Uterus (tissue), 4 donors: ENCODE results near the gene TSHZ2. TPM values are rescaled to one million over a fixed set of nuclear protein-coding genes. Genes with fewer than 3 reads are reported as not detected.

Experiments
- DNase-seq, 2 donors: peaks; one replicate each; pipeline ENCODE4 v3.0.0-alpha.2; 2019 to 2020
- H3K27ac ChIP-seq, 2 donors: fragments of 200-600 bp; sonication (generic); 1 replicate in 1 of 2; 2 replicates in 1 of 2; pipeline ENCODE4 v1.5.1; 2016 to 2018
- H3K27me3 ChIP-seq, 2 donors: fragments of 200-600 bp; sonication (generic); one replicate each; pipeline ENCODE4 v1.5.1; 2018 to 2019; ENCODE audit warnings: control low read depth in 1 of 2
- H3K36me3 ChIP-seq, 2 donors: fragments of 200-600 bp; sonication (generic); one replicate each; pipeline ENCODE4 v1.5.1; 2019; ENCODE audit warnings: control low read depth in 1 of 2
- H3K4me1 ChIP-seq, 2 donors: fragments of 200-600 bp; sonication (generic); one replicate each; pipeline ENCODE4 v1.5.1; 2018 to 2019; ENCODE audit warnings: control low read depth in 1 of 2
- H3K4me3 ChIP-seq, 2 donors: fragments of 200-600 bp; sonication (generic); 1 replicate in 1 of 2; 2 replicates in 1 of 2; pipeline ENCODE4 v1.5.1; 2018 to 2019; ENCODE audit warnings: mild to moderate bottlenecking in 1 of 2
- H3K9me3 ChIP-seq, 2 donors: fragments of 200-600 bp; sonication (generic); one replicate each; pipeline ENCODE4 v1.5.1; 2019; ENCODE audit warnings: control low read depth in 1 of 2
- CTCF ChIP-seq, 4 experiments: fragments of 200-600 bp in 2 of 4; fragments of 450-650 bp in 2 of 4; sonication (generic) in 2 of 4; IDR thresholded peaks; one replicate each; pipeline ENCODE4 v1.5.1; 2016 to 2019; ENCODE audit warnings: antibody characterized with exemption in 4 of 4, mild to moderate bottlenecking in 2 of 4, moderate library complexity in 1 of 4
- POLR2A ChIP-seq, 2 donors: fragments of 450-650 bp; IDR thresholded peaks; one replicate each; pipeline ENCODE4 v1.6.1; 2016; ENCODE audit warnings: antibody characterized with exemption in 2 of 2, mild to moderate bottlenecking in 1 of 2, moderate library complexity in 1 of 2
- intact Hi-C: fragments of 100-400 bp; cut with DNase I; formaldehyde crosslinking; loops from one replicate; pipeline ENCODE4 v1.15.1; 2023; ENCODE audit warnings: low total_unique reads
- total RNA-seq, 4 donors: library from RNA; depleted of rRNA in 3 of 4; stranded (reverse); fragments of >200 nt in 3 of 4; gene quantifications; one replicate each; pipeline versions ENCODE4 v1.1.0 to v1.2.4, GENCODE V29; 2014 to 2023
- donor health status: DM: yes; HTN: yes; CAD: no.

The TSHZ2 gene
- total RNA-seq, 4 donors from 2014 or later, result 22.0 to 50.1 (median 33.1) TPM

GRCh38 chr20:52981051-52981450 is 8.9 kb downstream of the TSHZ2 start:
- no peak overlapping the region for H3K27ac ChIP-seq
- TF ChIP-seq CTCF (IDR thresholded peaks at IDR 0.05), result no peak
- no peak for TF ChIP-seq POLR2A (IDR thresholded peaks at IDR 0.05)
- H3K27me3 ChIP-seq, result no peaks in the 10 kb centered on the region
- no peaks in the 10 kb centered on the region for H3K9me3 ChIP-seq
- intact Hi-C loops, result no loop called here
- DNase-seq, result no peak
- H3K4me3 ChIP-seq, result no peak overlapping the region
- no peaks in the 10 kb centered on the region for H3K4me1 ChIP-seq
- H3K36me3 ChIP-seq, result no peaks in the 10 kb centered on the region

GRCh38 chr20:52983726-52984450 is 11.7 kb downstream of the TSHZ2 start:
- Histone ChIP-seq H3K27me3 (no peaks in the 10 kb centered on the region), H3K9me3 (no peaks in the 10 kb centered on the region), H3K4me1 (no peaks in the 10 kb centered on the region), H3K4me3 (no peak overlapping the region), H3K27ac (no peak overlapping the region), H3K36me3 (no peaks in the 10 kb centered on the region)
- no peak for TF ChIP-seq CTCF (IDR thresholded peaks at IDR 0.05)
- TF ChIP-seq POLR2A (IDR thresholded peaks at IDR 0.05), result no peak
- intact Hi-C loops, result no loop called here
- DNase-seq, result no peak

DNA sequence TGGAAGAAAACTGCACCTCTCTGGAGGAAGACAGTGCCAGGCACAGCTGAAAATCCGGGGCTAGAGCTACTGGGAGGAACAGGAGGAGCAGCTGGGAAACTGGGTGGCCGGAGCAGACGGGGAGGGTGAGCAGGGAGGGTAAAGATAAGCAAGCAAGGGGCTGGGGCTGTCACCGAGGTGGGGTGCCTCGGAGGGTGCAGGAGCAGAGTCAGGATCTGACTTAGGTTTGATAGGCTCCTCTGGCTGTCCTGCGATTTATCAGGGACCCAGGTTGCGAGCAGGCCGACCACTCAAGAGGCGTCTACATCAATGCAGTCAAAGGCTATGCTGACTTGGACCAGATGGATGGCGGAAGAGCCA is 12.3 kb downstream of the TSHZ2 start:
- H3K4me1 ChIP-seq, result no peaks in the 10 kb centered on the region
- no peaks in the 10 kb centered on the region for H3K36me3 ChIP-seq
- no peak overlapping the region for H3K4me3 ChIP-seq
- TF ChIP-seq POLR2A (IDR thresholded peaks at IDR 0.05) (no peak), CTCF (IDR thresholded peaks at IDR 0.05) (no peak)
- no peaks in the 10 kb centered on the region for H3K9me3 ChIP-seq
- intact Hi-C loops, result no loop called here
- no peak for DNase-seq
- H3K27ac ChIP-seq, result no peak overlapping the region
- H3K27me3 ChIP-seq, result no peaks in the 10 kb centered on the region

GRCh38 chr20:52985687-52986086 is 13.5 kb downstream of the TSHZ2 start:
- DNase-seq, result no peak
- no peak for TF ChIP-seq CTCF (IDR thresholded peaks at IDR 0.05)
- TF ChIP-seq POLR2A (IDR thresholded peaks at IDR 0.05), result no peak
- Histone ChIP-seq H3K27me3 (no peaks in the 10 kb centered on the region), H3K4me1 (no peaks in the 10 kb centered on the region), H3K36me3 (no peaks in the 10 kb centered on the region), H3K27ac (no peak overlapping the region), H3K4me3 (no peak overlapping the region), H3K9me3 (no peaks in the 10 kb centered on the region)
- intact Hi-C loops, result no loop called here

GRCh38 chr20:52987295-52987694 is 15.1 kb downstream of the TSHZ2 start:
- TF ChIP-seq CTCF (IDR thresholded peaks at IDR 0.05) (no peak), POLR2A (IDR thresholded peaks at IDR 0.05) (no peak)
- H3K9me3 ChIP-seq, result no peaks in the 10 kb centered on the region
- no peaks in the 10 kb centered on the region for H3K27me3 ChIP-seq
- intact Hi-C loops, result no loop called here
- no peaks in the 10 kb centered on the region for H3K36me3 ChIP-seq
- DNase-seq, result no peak
- no peaks in the 10 kb centered on the region for H3K4me1 ChIP-seq
- H3K27ac ChIP-seq, result no peak overlapping the region
- H3K4me3 ChIP-seq, result no peak overlapping the region
